GM15510 (cell line): Measurements from ENCODE around the gene ISG15.

ENCODE experiments used
- POLR2A ChIP-seq: IDR thresholded peaks from 3 replicates; pipeline ENCODE4 v1.6.1; 2011; ENCODE audit warnings: borderline replicate concordance; ENCODE audit not compliant: insufficient read length; ENCODE audit errors: extremely low read depth

ISG15 gene

GRCh38 chr1:1043411-1043810 is 30.1 kb downstream of the ISG15 start:
- no peak for TF ChIP-seq POLR2A

- no peak for TF ChIP-seq POLR2A
Observed at GRCh38 chr1:1043921-1044320, 30.6 kb downstream of the ISG15 start.

DNA sequence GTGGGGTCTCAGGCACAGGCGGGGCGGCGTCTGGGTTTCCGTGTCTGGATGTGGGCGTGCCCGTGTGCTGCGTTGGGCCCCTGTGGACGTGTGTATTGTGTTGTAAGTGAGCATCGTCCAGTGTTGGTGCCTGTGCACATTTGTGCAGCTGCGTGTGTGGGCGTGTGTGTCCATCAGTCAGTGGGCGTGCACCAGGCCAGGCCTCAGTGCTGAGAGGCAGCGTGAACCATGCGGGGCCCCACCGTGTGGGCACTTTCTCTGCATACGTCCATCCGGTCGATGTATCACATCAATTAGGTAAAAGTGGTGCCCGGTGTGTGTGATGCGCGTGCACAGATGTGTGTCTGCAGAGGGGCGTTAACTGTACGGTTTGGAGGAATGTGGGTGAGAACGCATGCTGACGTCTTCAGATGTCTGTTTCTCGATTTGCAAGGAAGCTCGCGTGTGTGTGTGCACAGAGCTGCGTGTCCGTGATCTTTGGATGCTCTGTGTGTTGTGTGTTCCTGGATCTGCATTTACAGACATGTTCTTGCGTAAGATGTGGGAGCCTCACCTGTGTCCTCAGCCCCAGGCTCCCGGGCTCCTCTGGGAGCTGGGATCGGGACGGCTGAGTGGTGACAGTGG is 31.3 kb downstream of the ISG15 start:
- TF ChIP-seq POLR2A, result no peak

GRCh38 chr1:1045129-1045528 is 31.8 kb downstream of the ISG15 start:
- TF ChIP-seq POLR2A, result no peak

- no peak for TF ChIP-seq POLR2A
Observed at GRCh38 chr1:1046243-1046642, 32.9 kb downstream of the ISG15 start.

DNA sequence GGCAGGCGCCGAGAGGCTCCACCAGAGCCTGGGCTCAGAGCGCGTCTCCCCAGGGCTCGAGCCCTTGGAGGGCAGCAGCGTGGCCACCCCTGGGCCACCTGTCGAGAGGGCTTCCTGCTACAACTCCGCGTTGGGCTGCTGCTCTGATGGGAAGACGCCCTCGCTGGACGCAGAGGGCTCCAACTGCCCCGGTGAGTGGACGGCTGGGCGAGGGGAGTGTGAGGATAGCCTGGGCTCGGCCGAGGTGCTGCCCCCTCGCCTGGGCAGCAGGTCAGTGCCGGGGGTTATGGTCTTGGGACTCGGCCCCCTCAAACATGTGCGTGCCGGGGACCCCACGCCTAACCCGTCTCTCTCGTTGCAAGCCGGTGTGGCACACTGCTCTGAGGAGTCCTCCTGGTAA is 33.5 kb downstream of the ISG15 start:
- TF ChIP-seq POLR2A, result no peak

- TF ChIP-seq POLR2A, result no peak
Observed at GRCh38 chr1:1047407-1047806, 34.1 kb downstream of the ISG15 start.

DNA sequence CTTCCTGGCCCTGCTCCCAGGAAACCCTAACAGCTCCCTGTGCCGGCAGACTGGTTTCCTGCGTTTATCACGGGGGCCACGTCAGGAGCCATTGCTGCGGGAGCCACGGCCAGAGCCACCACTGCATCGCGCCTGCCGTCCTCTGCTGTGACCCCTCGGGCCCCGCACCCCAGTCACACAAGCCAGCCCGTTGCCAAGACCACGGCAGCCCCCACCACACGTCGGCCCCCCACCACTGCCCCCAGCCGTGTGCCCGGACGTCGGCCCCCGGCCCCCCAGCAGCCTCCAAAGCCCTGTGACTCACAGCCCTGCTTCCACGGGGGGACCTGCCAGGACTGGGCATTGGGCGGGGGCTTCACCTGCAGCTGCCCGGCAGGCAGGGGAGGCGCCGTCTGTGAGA is 34.7 kb downstream of the ISG15 start:
- TF ChIP-seq POLR2A, result no peak

GRCh38 chr1:1048765-1049164 is 35.5 kb downstream of the ISG15 start:
- TF ChIP-seq POLR2A, result no peak

GRCh38 chr1:1049318-1050165 is 36.2 kb downstream of the ISG15 start:
- no peak for TF ChIP-seq POLR2A

- no peak for TF ChIP-seq POLR2A
Observed at GRCh38 chr1:1050577-1051052, 37.3 kb downstream of the ISG15 start.

DNA sequence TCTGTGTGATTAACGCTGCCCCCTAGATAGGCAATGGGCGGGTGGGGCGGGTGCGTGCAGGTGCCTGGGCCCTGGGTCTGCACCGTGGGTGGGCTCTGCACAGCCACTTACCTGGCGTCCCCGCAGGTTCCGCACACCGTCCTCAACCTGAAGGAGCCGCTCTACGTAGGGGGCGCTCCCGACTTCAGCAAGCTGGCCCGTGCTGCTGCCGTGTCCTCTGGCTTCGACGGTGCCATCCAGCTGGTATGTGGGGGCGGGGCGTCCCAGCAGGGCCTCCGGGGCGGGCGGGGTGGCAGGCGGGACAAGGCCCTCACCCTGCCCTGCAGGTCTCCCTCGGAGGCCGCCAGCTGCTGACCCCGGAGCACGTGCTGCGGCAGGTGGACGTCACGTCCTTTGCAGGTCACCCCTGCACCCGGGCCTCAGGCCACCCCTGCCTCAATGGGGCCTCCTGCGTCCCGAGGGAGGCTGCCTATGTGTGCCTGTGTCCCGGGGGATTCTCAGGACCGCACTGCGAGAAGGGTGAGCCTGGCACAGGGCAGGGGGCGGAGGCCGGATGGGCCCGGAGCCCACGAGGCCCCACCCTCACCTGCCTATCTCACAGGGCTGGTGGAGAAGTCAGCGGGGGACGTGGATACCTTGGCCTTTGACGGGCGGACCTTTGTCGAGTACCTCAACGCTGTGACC is 38.0 kb downstream of the ISG15 start:
- TF ChIP-seq POLR2A, result no peak

- no peak for TF ChIP-seq POLR2A
Observed at GRCh38 chr1:1052003-1052840, 38.9 kb downstream of the ISG15 start.

GRCh38 chr1:1053022-1053421 is 39.7 kb downstream of the ISG15 start:
- no peak for TF ChIP-seq POLR2A
